Fibroblast of mammary gland (primary cell): Measurements from ENCODE around the gene SYNDIG1.

ENCODE experiments used
- DNase-seq: peaks from one replicate; pipeline ENCODE4 v3.0.0-alpha.2; 2010; ENCODE audit warnings: low read depth
- H3K4me3 ChIP-seq: 2 replicates; pipeline ENCODE4 v1.5.1; 2011; ENCODE audit warnings: low read depth, mild to moderate bottlenecking, low read length, moderate library complexity; ENCODE audit not compliant: control insufficient read depth
- TF ChIP-seq, protein P1 (sequence below): conservative IDR thresholded peaks from 2 replicates; pipeline ENCODE4 v1.5.1; 2011; ENCODE audit warnings: low read depth, low read length, inconsistent platforms; ENCODE audit not compliant: control insufficient read depth, insufficient read depth

The SYNDIG1 gene

GRCh38 chr20:24485981-24486380 is 16.6 kb downstream of the SYNDIG1 start:
- DNase-seq, result no peak
- TF ChIP-seq, protein P1, sequence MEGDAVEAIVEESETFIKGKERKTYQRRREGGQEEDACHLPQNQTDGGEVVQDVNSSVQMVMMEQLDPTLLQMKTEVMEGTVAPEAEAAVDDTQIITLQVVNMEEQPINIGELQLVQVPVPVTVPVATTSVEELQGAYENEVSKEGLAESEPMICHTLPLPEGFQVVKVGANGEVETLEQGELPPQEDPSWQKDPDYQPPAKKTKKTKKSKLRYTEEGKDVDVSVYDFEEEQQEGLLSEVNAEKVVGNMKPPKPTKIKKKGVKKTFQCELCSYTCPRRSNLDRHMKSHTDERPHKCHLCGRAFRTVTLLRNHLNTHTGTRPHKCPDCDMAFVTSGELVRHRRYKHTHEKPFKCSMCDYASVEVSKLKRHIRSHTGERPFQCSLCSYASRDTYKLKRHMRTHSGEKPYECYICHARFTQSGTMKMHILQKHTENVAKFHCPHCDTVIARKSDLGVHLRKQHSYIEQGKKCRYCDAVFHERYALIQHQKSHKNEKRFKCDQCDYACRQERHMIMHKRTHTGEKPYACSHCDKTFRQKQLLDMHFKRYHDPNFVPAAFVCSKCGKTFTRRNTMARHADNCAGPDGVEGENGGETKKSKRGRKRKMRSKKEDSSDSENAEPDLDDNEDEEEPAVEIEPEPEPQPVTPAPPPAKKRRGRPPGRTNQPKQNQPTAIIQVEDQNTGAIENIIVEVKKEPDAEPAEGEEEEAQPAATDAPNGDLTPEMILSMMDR, result no peak
- H3K4me3 ChIP-seq, result no peak overlapping the region

GRCh38 chr20:24487240-24487639 is 17.8 kb downstream of the SYNDIG1 start:
- DNase-seq, result no peak
- TF ChIP-seq, protein P1, result no peak
- no peak overlapping the region for H3K4me3 ChIP-seq

DNA sequence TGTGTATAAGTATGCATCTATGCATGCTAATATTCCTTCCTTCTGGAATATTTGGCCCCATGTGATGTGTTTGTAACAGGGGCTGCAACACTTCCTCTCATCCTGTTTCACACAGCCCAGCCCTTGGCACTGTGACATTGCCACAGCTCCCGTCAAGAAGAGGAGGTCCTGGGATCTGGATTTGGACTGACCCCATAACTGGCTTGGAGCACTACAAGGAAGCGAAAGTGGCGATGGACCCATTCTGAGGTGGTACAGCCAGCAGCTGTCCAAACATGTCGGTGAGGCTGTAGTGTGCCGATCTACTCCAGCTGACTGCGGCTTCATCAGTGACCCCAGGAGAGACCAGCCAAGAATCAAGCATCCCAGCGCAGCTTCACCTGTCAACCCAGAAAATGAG is 18.2 kb downstream of the SYNDIG1 start:
- TF ChIP-seq, protein P1, result no peak
- DNase-seq, result no peak
- H3K4me3 ChIP-seq, result no peak overlapping the region

- no peak for DNase-seq
- TF ChIP-seq, protein P1, result no peak
- H3K4me3 ChIP-seq, result no peak overlapping the region
These were observed 18.8 kb downstream of the SYNDIG1 start for GRCh38 chr20:24488064-24488799.

DNA sequence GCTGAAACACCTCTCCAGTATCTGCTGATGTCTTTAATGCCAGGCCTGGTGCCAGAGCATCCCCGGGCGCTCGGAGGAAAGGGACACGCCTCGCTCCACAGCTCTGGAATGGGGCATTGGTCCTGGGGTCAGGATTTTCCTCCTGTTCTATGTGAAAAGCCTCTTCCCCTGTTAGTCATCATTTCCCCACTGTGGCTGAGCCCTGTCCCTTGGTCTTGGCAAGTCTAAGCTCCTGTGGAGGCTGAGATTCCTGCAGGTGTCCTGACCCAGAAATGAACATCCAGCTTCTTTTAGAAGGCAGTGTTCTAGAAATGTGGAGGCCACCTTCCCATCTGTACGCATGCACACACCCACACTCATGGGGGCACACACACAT is 19.4 kb downstream of the SYNDIG1 start:
- TF ChIP-seq, protein P1, result no peak
- no peak overlapping the region for H3K4me3 ChIP-seq
- DNase-seq, result no peak

GRCh38 chr20:24489193-24489592 is 19.8 kb downstream of the SYNDIG1 start:
- no peak overlapping the region for H3K4me3 ChIP-seq
- no peak for DNase-seq
- TF ChIP-seq, protein P1, result no peak
